HEK293 (cell line): ENCODE data around the gene ELL2.

Experiments
- CTCF ChIA-PET: fragments of 350-600 bp; formaldehyde crosslinking; extraction: SDS; loops from one replicate; lab custom pipeline; 2021; ENCODE audit warnings: antibody characterized with exemption; lab: Yijun Ruan, JAX
- POLR2A ChIA-PET: fragments of 300-600 bp; formaldehyde crosslinking; extraction: SDS; loops from one replicate; lab custom pipeline; 2020; ENCODE audit warnings: antibody characterized with exemption, inconsistent platforms; lab: Yijun Ruan, JAX
- H3K27ac ChIP-seq: fragments of 200-500 bp; sonication (Bioruptor generic); 2 replicates; pipeline ENCODE4 v1.5.1; 2014; ENCODE audit warnings: low read depth, low read length, control low read depth, inconsistent platforms; ENCODE audit errors: extremely low read depth
- H3K36me3 ChIP-seq, 2 experiments: fragments of 200-500 bp in 1 of 2; sonication (Bioruptor generic) in 1 of 2; 1 replicate in 1 of 2; 2 replicates in 1 of 2; pipeline ENCODE4 v1.5.1; 2014 to 2017; ENCODE audit warnings: inconsistent platforms in 2 of 2, low read length in 2 of 2; ENCODE audit not compliant: control insufficient read depth in 2 of 2, insufficient read depth in 1 of 2
- H3K4me1 ChIP-seq: fragments of 200-500 bp; sonication (Bioruptor generic); 2 replicates; pipeline ENCODE4 v1.5.1; 2014; ENCODE audit warnings: mild to moderate bottlenecking, low read length, inconsistent platforms; ENCODE audit not compliant: control insufficient read depth, insufficient read depth
- H3K4me3 ChIP-seq: 2 replicates; pipeline ENCODE4 v1.5.1; 2011; ENCODE audit warnings: low read depth, mild to moderate bottlenecking, control low read depth, low read length, moderate library complexity
- H3K9me3 ChIP-seq: fragments of 200-500 bp; sonication (Bioruptor generic); 2 replicates; pipeline ENCODE4 v1.5.1; 2014; ENCODE audit warnings: low read depth, low read length, inconsistent platforms; ENCODE audit not compliant: control insufficient read depth, insufficient read depth
- KLF1 ChIP-seq: fragments of 450-650 bp; formaldehyde crosslinking; IDR thresholded peaks from 2 replicates; pipeline ENCODE4 v1.5.1; 2016; ENCODE audit warnings: missing biosample characterization, missing genetic modification characterization
- KLF17 ChIP-seq: fragments of 450-650 bp; formaldehyde crosslinking; IDR thresholded peaks from 2 replicates; pipeline ENCODE4 v1.5.1; 2016; ENCODE audit warnings: missing biosample characterization, missing genetic modification characterization
- MYNN ChIP-seq: fragments of 450-650 bp; formaldehyde crosslinking; IDR thresholded peaks from 2 replicates; pipeline ENCODE4 v1.5.1; 2016; ENCODE audit warnings: missing biosample characterization, missing genetic modification characterization, borderline replicate concordance
- PRDM10 ChIP-seq: fragments of 450-650 bp; formaldehyde crosslinking; IDR thresholded peaks from 2 replicates; pipeline ENCODE4 v1.5.1; 2016; ENCODE audit warnings: missing biosample characterization, missing genetic modification characterization
- ZBTB6 ChIP-seq: fragments of 450-650 bp; formaldehyde crosslinking; IDR thresholded peaks from 2 replicates; pipeline ENCODE4 v1.5.1; 2017; ENCODE audit warnings: missing biosample characterization, missing genetic modification characterization
- ZNF112 ChIP-seq: fragments of 450-650 bp; formaldehyde crosslinking; IDR thresholded peaks from 2 replicates; pipeline ENCODE4 v1.5.0; 2017; ENCODE audit warnings: missing biosample characterization, missing genetic modification characterization
- ZNF146 ChIP-seq: fragments of 450-650 bp; formaldehyde crosslinking; IDR thresholded peaks from 2 replicates; pipeline ENCODE4 v1.5.1; 2016; ENCODE audit warnings: missing biosample characterization, missing genetic modification characterization
- ZNF174 ChIP-seq: fragments of 450-650 bp; formaldehyde crosslinking; IDR thresholded peaks from 2 replicates; pipeline ENCODE4 v1.5.0; 2017; ENCODE audit warnings: missing biosample characterization, mild to moderate bottlenecking, missing genetic modification characterization
- ZNF223 ChIP-seq: fragments of 450-650 bp; formaldehyde crosslinking; IDR thresholded peaks from 2 replicates; pipeline ENCODE4 v1.5.1; 2016; ENCODE audit warnings: missing biosample characterization, missing genetic modification characterization
- ZNF292 ChIP-seq: fragments of 450-650 bp; formaldehyde crosslinking; IDR thresholded peaks from 2 replicates; pipeline ENCODE4 v1.5.1; 2016; ENCODE audit warnings: low read depth, missing biosample characterization, missing genetic modification characterization, borderline replicate concordance
- ZNF423 ChIP-seq: fragments of 450-650 bp; formaldehyde crosslinking; IDR thresholded peaks from 2 replicates; pipeline ENCODE4 v1.5.1; 2016; ENCODE audit warnings: missing biosample characterization, missing genetic modification characterization
- ZNF449 ChIP-seq: fragments of 450-650 bp; formaldehyde crosslinking; IDR thresholded peaks from 2 replicates; pipeline ENCODE4 v1.5.1; 2017; ENCODE audit warnings: missing biosample characterization, mild to moderate bottlenecking, missing genetic modification characterization, moderate library complexity
- ZNF488 ChIP-seq: fragments of 450-650 bp; formaldehyde crosslinking; IDR thresholded peaks from 2 replicates; pipeline ENCODE4 v1.5.1; 2016; ENCODE audit warnings: missing biosample characterization, missing genetic modification characterization
- ZNF521 ChIP-seq: fragments of 450-650 bp; formaldehyde crosslinking; IDR thresholded peaks from 2 replicates; pipeline ENCODE4 v1.5.1; 2017; ENCODE audit warnings: missing biosample characterization, mild to moderate bottlenecking, missing genetic modification characterization
- ZNF585B ChIP-seq: fragments of 450-650 bp; formaldehyde crosslinking; IDR thresholded peaks from 2 replicates; pipeline ENCODE4 v1.5.1; 2016; ENCODE audit warnings: missing biosample characterization, missing genetic modification characterization
- ZNF596 ChIP-seq: fragments of 450-650 bp; IDR thresholded peaks from 2 replicates; pipeline ENCODE4 v1.5.0; 2018; ENCODE audit warnings: missing biosample characterization, mild to moderate bottlenecking, missing genetic modification characterization, moderate library complexity
- ZNF623 ChIP-seq: fragments of 450-650 bp; formaldehyde crosslinking; IDR thresholded peaks from 2 replicates; pipeline ENCODE4 v1.5.1; 2016; ENCODE audit warnings: missing biosample characterization, missing genetic modification characterization
- ZNF777 ChIP-seq: fragments of 450-650 bp; formaldehyde crosslinking; IDR thresholded peaks from 2 replicates; pipeline ENCODE4 v1.5.1; 2017; ENCODE audit warnings: missing biosample characterization, missing genetic modification characterization, borderline replicate concordance
- ZNF785 ChIP-seq: fragments of 450-650 bp; formaldehyde crosslinking; IDR thresholded peaks from 2 replicates; pipeline ENCODE4 v1.5.1; 2016; ENCODE audit warnings: missing biosample characterization, missing genetic modification characterization
- TF ChIP-seq, protein P1 (sequence below): fragments of 450-650 bp; IDR thresholded peaks from 2 replicates; pipeline ENCODE4 v1.5.1; 2018; ENCODE audit warnings: missing biosample characterization, mild to moderate bottlenecking, missing genetic modification characterization
- TF ChIP-seq, protein P2 (sequence below): fragments of 450-650 bp; formaldehyde crosslinking; IDR thresholded peaks from 2 replicates; pipeline ENCODE4 v1.5.1; 2017; ENCODE audit warnings: missing biosample characterization, missing genetic modification characterization

The ELL2 gene

DNA sequence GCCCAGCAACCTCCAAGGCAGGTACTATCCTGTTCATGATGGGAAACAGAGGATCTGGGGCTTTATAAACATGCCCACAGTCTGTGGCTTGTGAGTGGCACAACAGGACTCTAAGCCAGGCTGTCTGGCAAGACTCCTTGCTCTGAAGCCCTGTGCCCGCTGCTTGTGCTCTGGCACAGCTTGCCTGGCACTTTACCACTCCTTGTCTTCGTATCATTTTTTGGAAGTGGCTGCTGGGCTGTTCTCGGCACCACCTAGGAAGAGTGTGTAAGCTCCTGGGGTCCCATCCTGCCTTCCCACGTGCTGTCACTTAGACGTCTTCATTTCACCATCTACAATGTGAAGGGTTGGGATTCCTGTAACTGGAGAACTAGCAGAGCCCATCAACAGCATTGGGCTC is 79.8 kb downstream of the ELL2 start:
- Histone ChIP-seq H3K36me3 (peaks cover 0 to 6% of the 10 kb centered on the region in 2 experiments; a peak in 1 of 3 replicates), H3K9me3 (no peaks in the 10 kb centered on the region), H3K4me1 (peaks cover 10% of the 10 kb centered on the region), H3K4me3 (no peak overlapping the region)
- TF ChIP-seq ZNF488 (tag by site-specific recombination) (no peak), ZNF223 (tag by site-specific recombination) (no peak), MYNN (no peak), ZNF521 (tag by site-specific recombination) (no peak), ZNF292 (no peak), ZNF174 (tag by site-specific recombination) (no peak), ZNF777 (no peak), ZNF623 (tag by site-specific recombination) (no peak)
- TF ChIP-seq, protein P1, sequence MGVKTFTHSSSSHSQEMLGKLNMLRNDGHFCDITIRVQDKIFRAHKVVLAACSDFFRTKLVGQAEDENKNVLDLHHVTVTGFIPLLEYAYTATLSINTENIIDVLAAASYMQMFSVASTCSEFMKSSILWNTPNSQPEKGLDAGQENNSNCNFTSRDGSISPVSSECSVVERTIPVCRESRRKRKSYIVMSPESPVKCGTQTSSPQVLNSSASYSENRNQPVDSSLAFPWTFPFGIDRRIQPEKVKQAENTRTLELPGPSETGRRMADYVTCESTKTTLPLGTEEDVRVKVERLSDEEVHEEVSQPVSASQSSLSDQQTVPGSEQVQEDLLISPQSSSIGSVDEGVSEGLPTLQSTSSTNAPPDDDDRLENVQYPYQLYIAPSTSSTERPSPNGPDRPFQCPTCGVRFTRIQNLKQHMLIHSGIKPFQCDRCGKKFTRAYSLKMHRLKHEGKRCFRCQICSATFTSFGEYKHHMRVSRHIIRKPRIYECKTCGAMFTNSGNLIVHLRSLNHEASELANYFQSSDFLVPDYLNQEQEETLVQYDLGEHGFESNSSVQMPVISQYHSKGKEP (tag by site-specific recombination): no peak
- TF ChIP-seq, all 188 proteins: peak for 0
- H3K27ac ChIP-seq: no peak overlapping the region
- CTCF ChIA-PET: interaction anchor here (0.7 kb wide), 1 partner anchor 22 kb away, joined by 3 read pairs; no protein-coding TSS in a partner anchor
- POLR2A ChIA-PET: no interaction called here

DNA sequence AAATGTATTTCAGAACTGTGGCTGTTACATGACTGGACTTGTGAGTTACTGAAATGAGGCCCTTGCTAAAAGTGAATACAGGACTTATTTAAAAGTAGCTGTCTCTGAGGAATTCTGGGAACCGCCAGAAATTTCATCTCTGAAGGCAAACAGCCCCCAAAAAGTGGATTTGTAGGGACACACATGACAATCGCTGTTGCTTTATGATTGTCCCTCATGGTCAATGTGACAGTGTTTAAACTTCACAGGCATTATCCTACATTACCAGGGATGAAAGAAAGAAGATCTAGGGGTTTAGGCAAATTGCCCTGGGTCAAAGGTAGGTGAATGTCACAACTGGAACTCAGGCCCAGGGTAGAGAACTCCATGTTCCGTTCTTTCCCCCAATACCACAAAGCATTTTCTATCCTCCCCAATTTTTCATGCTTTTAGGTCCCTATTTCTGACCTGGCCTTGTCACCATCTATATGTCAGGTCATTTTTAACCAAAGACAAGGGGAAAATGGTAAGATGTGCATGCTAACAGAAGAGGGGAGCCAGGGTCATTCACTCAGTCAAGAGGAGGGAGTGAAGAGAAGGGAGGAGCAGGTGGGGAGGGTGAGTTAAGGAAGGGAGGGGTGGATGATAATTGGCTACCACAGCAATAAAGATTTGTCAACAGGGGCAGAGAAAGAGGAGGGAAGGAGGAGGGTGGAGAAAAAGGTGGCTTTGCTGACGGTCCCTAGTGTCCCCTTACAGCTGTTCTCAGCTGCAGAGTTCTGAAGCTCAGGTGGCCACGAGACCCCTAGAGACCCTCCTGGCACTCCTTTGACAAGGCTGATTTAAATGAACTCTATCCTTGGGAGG is 81.3 kb downstream of the ELL2 start:
- CTCF ChIA-PET: interaction anchor here (1.0 to 1.5 kb wide), 3 partner anchors 11 to 456 kb away, joined by 3 to 5 read pairs (median 5); no protein-coding TSS in a partner anchor
- POLR2A ChIA-PET: no interaction called here
- Histone ChIP-seq H3K27ac (no peak overlapping the region), H3K4me1 (peaks cover 10% of the 10 kb centered on the region), H3K36me3 (no peaks in the 10 kb centered on the region), H3K9me3 (no peaks in the 10 kb centered on the region), H3K4me3 (no peak overlapping the region)
- TF ChIP-seq KLF1 (tag by site-specific recombination) (peak; percentile 42; the same call in 1 of the 2 replicates), ZNF785 (no peak), PRDM10 (tag by site-specific recombination) (0 out of 2 replicates have a peak, but pooled peaks have one; percentile 19), ZNF146 (tag by site-specific recombination) (no peak), ZNF112 (tag by site-specific recombination) (no peak), ZBTB6 (tag by site-specific recombination) (no peak), ZNF449 (tag by site-specific recombination) (no peak), ZNF596 (tag by site-specific recombination) (no peak), ZNF585B (tag by site-specific recombination) (no peak), ZNF423 (no peak), KLF17 (tag by site-specific recombination) (peak; percentile 81; the same call in 1 of the 2 replicates)
- TF ChIP-seq, protein P2, sequence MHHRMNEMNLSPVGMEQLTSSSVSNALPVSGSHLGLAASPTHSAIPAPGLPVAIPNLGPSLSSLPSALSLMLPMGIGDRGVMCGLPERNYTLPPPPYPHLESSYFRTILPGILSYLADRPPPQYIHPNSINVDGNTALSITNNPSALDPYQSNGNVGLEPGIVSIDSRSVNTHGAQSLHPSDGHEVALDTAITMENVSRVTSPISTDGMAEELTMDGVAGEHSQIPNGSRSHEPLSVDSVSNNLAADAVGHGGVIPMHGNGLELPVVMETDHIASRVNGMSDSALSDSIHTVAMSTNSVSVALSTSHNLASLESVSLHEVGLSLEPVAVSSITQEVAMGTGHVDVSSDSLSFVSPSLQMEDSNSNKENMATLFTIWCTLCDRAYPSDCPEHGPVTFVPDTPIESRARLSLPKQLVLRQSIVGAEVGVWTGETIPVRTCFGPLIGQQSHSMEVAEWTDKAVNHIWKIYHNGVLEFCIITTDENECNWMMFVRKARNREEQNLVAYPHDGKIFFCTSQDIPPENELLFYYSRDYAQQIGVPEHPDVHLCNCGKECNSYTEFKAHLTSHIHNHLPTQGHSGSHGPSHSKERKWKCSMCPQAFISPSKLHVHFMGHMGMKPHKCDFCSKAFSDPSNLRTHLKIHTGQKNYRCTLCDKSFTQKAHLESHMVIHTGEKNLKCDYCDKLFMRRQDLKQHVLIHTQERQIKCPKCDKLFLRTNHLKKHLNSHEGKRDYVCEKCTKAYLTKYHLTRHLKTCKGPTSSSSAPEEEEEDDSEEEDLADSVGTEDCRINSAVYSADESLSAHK: no peak
